Activated CD8-positive, alpha-beta T cell treated with anti-CD3 and anti-CD28 coated beads for 36 hours (primary cell): ENCODE measurements around the gene ALCAM. TPM values are rescaled to one million over a fixed set of nuclear protein-coding genes. Genes with fewer than 3 reads are reported as not detected.

Experiments used
- ATAC-seq: fragments of 200-7000 bp; cut with Tn5 transposase; one replicate; pipeline ENCODE4 v1.10.0; 2021; ENCODE audit warnings: mild to moderate bottlenecking, moderate library complexity
- CTCF ChIA-PET: fragments of 350-600 bp; sonication (Branson Sonifier 250); formaldehyde crosslinking; loops from one replicate; lab custom pipeline; 2021; ENCODE audit warnings: antibody characterized with exemption; lab: Charles Lee
- POLR2A ChIA-PET: fragments of 350-600 bp; sonication (Branson Sonifier 250); formaldehyde crosslinking; loops from one replicate; lab custom pipeline; 2021; ENCODE audit warnings: antibody characterized with exemption; lab: Charles Lee
- DNase-seq: peaks from one replicate; pipeline ENCODE4 v3.0.0-alpha.2; 2020
- H3K27ac Mint-ChIP-seq: one replicate; pipeline ENCODE4 v1.8.0; 2021; ENCODE audit warnings: mild to moderate bottlenecking, mixed read lengths
- H3K27me3 Mint-ChIP-seq: one replicate; pipeline ENCODE4 v1.8.0; 2021; ENCODE audit warnings: mixed read lengths
- H3K36me3 Mint-ChIP-seq: one replicate; pipeline ENCODE4 v1.8.0; 2021; ENCODE audit warnings: low read depth, mixed read lengths
- H3K4me1 Mint-ChIP-seq: one replicate; pipeline ENCODE4 v1.8.0; 2021; ENCODE audit warnings: low read depth, mixed read lengths
- H3K4me3 Mint-ChIP-seq: one replicate; pipeline ENCODE4 v1.8.0; 2021; ENCODE audit warnings: mild to moderate bottlenecking, moderate library complexity, mixed read lengths
- H3K9me3 Mint-ChIP-seq: one replicate; pipeline ENCODE4 v1.8.0; 2021; ENCODE audit warnings: mixed read lengths
- intact Hi-C: fragments of 100-400 bp; cut with micrococcal nuclease; formaldehyde crosslinking; loops from one replicate; pipeline ENCODE4 v1.10.0; 2022
- total RNA-seq, 2 experiments: library from RNA; stranded (reverse); gene quantifications; one replicate each; pipeline ENCODE4 v1.2.3, GENCODE V29; 2021
- TF ChIP-seq, protein P1 (sequence below): fragments of 200-600 bp; IDR thresholded peaks from one replicate; pipeline ENCODE4 v1.8.0; 2022; ENCODE audit warnings: antibody characterized with exemption, mild to moderate bottlenecking

ALCAM gene
- total RNA-seq, 2 experiments from 2014 or later, result 13.9 to 14.5 TPM

DNA sequence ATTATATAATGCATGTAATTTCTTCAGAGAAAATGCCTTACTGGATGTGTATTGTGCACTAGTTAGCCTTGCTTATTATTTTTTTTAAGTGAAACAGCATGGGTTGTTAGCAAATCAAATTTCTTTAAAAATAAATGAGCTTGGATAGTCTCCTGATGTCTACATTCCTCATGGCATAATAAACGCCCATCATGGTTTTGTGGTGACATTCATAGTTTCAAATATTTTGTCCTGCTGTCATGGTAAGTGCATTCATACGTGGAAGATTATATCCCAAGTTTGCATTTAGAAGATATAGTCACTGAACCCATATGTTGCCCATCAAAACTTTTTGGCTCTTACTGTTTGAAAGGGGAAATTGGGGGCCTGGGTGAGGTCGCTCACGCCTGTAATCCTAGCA is 130.7 kb downstream of the ALCAM start:
- CTCF ChIA-PET, result no interaction called here
- POLR2A ChIA-PET, result no interaction called here
- intact Hi-C loops, result no loop called here
- DNase-seq (no peak), ATAC-seq (no peak)
- H3K9me3 Mint-ChIP-seq, result no peaks in the 10 kb centered on the region
- no peak overlapping the region for H3K4me3 Mint-ChIP-seq
- no peaks in the 10 kb centered on the region for H3K36me3 Mint-ChIP-seq
- TF ChIP-seq, protein P1, sequence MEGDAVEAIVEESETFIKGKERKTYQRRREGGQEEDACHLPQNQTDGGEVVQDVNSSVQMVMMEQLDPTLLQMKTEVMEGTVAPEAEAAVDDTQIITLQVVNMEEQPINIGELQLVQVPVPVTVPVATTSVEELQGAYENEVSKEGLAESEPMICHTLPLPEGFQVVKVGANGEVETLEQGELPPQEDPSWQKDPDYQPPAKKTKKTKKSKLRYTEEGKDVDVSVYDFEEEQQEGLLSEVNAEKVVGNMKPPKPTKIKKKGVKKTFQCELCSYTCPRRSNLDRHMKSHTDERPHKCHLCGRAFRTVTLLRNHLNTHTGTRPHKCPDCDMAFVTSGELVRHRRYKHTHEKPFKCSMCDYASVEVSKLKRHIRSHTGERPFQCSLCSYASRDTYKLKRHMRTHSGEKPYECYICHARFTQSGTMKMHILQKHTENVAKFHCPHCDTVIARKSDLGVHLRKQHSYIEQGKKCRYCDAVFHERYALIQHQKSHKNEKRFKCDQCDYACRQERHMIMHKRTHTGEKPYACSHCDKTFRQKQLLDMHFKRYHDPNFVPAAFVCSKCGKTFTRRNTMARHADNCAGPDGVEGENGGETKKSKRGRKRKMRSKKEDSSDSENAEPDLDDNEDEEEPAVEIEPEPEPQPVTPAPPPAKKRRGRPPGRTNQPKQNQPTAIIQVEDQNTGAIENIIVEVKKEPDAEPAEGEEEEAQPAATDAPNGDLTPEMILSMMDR, result no peak
- H3K4me1 Mint-ChIP-seq, result no peaks in the 10 kb centered on the region
- H3K27me3 Mint-ChIP-seq, result no peaks in the 10 kb centered on the region
- H3K27ac Mint-ChIP-seq, result no peak overlapping the region

DNA sequence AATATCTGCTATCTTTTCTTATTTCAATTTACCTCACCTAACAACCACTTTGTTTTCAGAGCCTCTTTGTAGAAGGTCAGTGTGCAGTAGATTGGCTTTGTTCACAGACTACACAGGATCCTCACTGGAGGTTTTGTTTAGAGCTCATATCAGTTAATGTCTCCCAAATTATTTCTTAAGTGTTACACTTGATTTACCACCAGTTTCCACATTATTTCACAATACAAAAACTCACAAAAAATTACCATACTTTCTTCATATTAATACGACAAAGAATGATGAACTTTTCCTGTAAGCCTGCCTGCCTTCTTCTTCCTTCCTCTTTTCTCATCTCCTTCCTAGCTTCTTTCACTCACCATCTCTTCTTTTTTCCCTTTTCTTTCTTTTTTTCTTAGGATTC is 133.3 kb downstream of the ALCAM start:
- no peak for ATAC-seq

DNA sequence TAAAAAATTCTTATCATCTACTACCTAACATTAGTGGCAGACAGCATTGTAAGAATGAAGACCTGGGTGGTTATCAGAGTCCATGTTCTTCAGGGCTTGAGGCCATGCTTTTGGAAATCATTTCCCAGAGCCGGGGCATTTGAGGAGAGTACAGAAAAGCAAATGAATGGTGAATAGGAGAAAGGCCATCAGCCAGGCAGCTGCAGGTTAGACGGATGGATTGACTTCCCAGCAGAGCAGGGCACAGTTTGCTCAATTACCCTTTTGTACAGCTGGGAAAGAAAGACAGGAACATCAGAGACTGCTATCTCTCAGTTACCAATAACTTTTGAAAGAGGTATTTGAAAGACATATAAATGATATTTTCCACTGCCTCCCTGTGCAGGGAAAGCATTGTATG is 135.6 kb downstream of the ALCAM start:
- ChIA-PET CTCF (interaction anchor here (5.5 kb wide), 1 partner anchor 16 kb away, joined by 33 read pairs; no protein-coding TSS in a partner anchor), POLR2A (no interaction called here)
- ATAC-seq (no peak), DNase-seq (no peak)
- TF ChIP-seq, protein P1, result no peak
- no peaks in the 10 kb centered on the region for H3K36me3 Mint-ChIP-seq
- intact Hi-C loops, result no loop called here
- H3K27me3 Mint-ChIP-seq, result no peaks in the 10 kb centered on the region
- H3K4me3 Mint-ChIP-seq, result no peak overlapping the region
- no peak overlapping the region for H3K27ac Mint-ChIP-seq
- no peaks in the 10 kb centered on the region for H3K4me1 Mint-ChIP-seq
- H3K9me3 Mint-ChIP-seq, result no peaks in the 10 kb centered on the region

More for the DNA sequence above, 133.3 kb downstream of the ALCAM start:
- intact Hi-C loops, result no loop called here
- ChIA-PET CTCF (no interaction called here), POLR2A (no interaction called here)
- H3K4me3 Mint-ChIP-seq, result no peak overlapping the region
- H3K27ac Mint-ChIP-seq, result no peak overlapping the region
- TF ChIP-seq, protein P1, result no peak
- H3K9me3 Mint-ChIP-seq, result no peaks in the 10 kb centered on the region
- no peaks in the 10 kb centered on the region for H3K4me1 Mint-ChIP-seq
- no peaks in the 10 kb centered on the region for H3K36me3 Mint-ChIP-seq
- no peaks in the 10 kb centered on the region for H3K27me3 Mint-ChIP-seq
- no peak for DNase-seq

DNA sequence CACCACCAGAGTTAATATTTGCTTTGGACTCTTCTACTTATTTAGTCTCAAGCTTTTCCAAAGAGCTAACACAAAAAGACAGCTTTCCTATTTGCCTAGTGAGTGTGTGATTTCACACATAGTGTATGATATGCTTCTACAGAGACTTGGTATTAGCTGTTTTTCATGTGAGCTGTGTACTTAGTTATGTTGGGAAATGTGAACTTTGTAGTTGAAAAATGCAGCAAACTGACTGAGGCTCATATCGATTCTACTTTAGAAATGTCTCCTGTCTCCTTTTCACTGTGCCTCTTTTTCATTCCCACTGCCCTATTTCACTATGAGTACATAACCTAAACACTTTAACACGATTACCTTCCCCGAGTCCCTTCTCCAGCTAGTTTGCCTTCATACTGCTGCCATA is 136.5 kb downstream of the ALCAM start:
- Mint-ChIP-seq H3K9me3 (no peaks in the 10 kb centered on the region), H3K4me1 (no peaks in the 10 kb centered on the region), H3K36me3 (no peaks in the 10 kb centered on the region), H3K27ac (no peak overlapping the region), H3K4me3 (no peak overlapping the region), H3K27me3 (no peaks in the 10 kb centered on the region)
- POLR2A ChIA-PET, result no interaction called here
- ATAC-seq (no peak), DNase-seq (no peak)
- CTCF ChIA-PET, result interaction anchor here (5.5 kb wide), 1 partner anchor 15 kb away, joined by 33 read pairs; no protein-coding TSS in a partner anchor
- TF ChIP-seq, protein P1, result no peak
- intact Hi-C loops, result no loop called here

DNA sequence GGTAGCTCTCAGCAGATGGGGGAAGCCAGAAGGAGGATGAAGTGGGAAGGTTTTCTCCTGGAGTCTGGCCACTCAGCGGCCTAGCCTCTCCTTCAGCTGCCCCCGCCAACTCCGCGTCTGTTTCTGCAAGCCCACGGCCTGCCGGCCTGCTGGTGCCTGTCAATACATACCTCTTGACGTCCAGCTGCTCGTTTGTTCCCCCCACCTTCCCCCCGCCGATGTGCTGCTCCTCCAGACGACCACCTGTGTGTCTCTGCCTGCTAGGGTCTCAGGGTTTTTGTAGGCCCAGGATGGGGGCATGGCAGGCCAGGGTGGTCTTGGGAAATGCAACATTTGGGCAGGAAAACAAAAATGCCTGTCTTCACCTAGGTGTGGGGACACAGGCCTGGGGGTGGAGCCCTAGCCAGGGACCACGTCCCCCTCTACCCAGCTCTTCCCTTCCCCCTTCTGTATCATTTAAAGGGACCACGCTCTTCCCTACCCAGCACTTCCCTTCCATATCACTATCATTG is 137.8 kb downstream of the ALCAM start:
- ATAC-seq (no peak), DNase-seq (no peak)
- Mint-ChIP-seq H3K27ac (no peak overlapping the region), H3K36me3 (no peaks in the 10 kb centered on the region), H3K4me1 (no peaks in the 10 kb centered on the region), H3K9me3 (no peaks in the 10 kb centered on the region), H3K4me3 (no peak overlapping the region), H3K27me3 (no peaks in the 10 kb centered on the region)
- POLR2A ChIA-PET, result interaction anchor here (0.5 kb wide), 1 partner anchor 757 kb away, joined by 3 read pairs; no protein-coding TSS in a partner anchor
- CTCF ChIA-PET, result interaction anchor here (5.5 kb wide), 1 partner anchor 14 kb away, joined by 33 read pairs; no protein-coding TSS in a partner anchor
- intact Hi-C loops, result no loop called here
- TF ChIP-seq, protein P1, result no peak
